Measurements from ENCODE around the gene USB1.

DNA sequence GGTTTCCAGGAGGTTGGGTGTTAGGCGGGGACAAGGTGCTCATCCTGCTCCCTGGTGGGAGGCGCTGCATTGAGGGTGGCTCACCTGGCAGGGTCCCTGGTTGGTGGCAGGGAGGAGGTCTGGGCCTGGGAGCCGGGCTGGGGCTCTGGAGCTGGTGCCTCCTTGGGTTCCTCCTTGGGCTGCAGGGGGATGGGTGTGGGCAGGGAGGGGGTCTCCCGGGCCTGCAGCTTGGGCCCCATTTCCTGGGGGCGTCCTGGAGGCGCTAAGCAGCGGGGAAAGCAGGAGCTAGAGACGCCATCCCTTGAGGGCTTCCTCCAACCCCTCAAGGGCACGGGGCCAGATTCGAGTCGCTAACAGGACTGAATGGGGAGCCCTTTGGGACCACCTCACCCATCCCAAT lies 41.4 kb upstream of the USB1 start:
- TF ChIP-seq CTCF (IDR thresholded peaks at IDR 0.05) (no peak), POLR2AphosphoS5 (IDR thresholded peaks at IDR 0.05) (no peak), POLR2A (IDR thresholded peaks at IDR 0.05; ENCODE audit: low read depth) (no peak)
